Calu3 (cell line): ENCODE measurements around the gene PPP6R2. TPM values are rescaled to one million over a fixed set of nuclear protein-coding genes. Genes with fewer than 3 reads are reported as not detected.
"Not testable (repeated sequence)": the region's sequence is repeated elsewhere in the genome, so short reads cannot be mapped to it uniquely, and the experiment has no call there.

Experiments
- BruUV-seq: library from RNA; stranded (reverse); fragments of 400-500 nt; replicated peaks from 2 replicates; lab custom pipeline; 2021; lab: Mats Ljungman, UMichigan
- CTCF ChIA-PET: fragments of 300-600 bp; sonication (Branson Sonifier 250); formaldehyde crosslinking; loops from one replicate; lab custom pipeline; 2022; ENCODE audit warnings: antibody characterized with exemption; lab: Charles Lee
- DNase-seq: peaks from one replicate; pipeline ENCODE4 v3.0.0; 2022
- H3K27ac Mint-ChIP-seq: one replicate; pipeline ENCODE4 v1.8.0; 2022; ENCODE audit warnings: mixed read lengths; ENCODE audit not compliant: unreplicated experiment
- H3K27me3 Mint-ChIP-seq: one replicate; pipeline ENCODE4 v1.8.0; 2022; ENCODE audit warnings: mixed read lengths; ENCODE audit not compliant: unreplicated experiment
- H3K36me3 Mint-ChIP-seq: one replicate; pipeline ENCODE4 v1.8.0; 2022; ENCODE audit warnings: mild to moderate bottlenecking, moderate library complexity, mixed read lengths; ENCODE audit not compliant: insufficient read depth, unreplicated experiment
- H3K4me1 Mint-ChIP-seq: one replicate; pipeline ENCODE4 v1.8.0; 2022; ENCODE audit warnings: mild to moderate bottlenecking, low read depth, mixed read lengths; ENCODE audit not compliant: unreplicated experiment
- H3K4me3 Mint-ChIP-seq: one replicate; pipeline ENCODE4 v1.8.0; 2022; ENCODE audit warnings: mild to moderate bottlenecking, low read depth, moderate library complexity, mixed read lengths; ENCODE audit not compliant: unreplicated experiment
- H3K9me3 Mint-ChIP-seq: one replicate; pipeline ENCODE4 v1.8.0; 2022; ENCODE audit warnings: low read depth, mixed read lengths; ENCODE audit not compliant: unreplicated experiment
- CTCF ChIP-seq: fragments of 200-600 bp; IDR thresholded peaks from one replicate; pipeline ENCODE4 v1.8.0; 2022; ENCODE audit warnings: antibody characterized with exemption; ENCODE audit not compliant: unreplicated experiment
- intact Hi-C: fragments of 100-400 bp; cut with micrococcal nuclease; formaldehyde crosslinking; loops from one replicate; pipeline ENCODE4 v1.10.0; 2022; ENCODE audit not compliant: unreplicated experiment
- total RNA-seq: library from RNA; stranded (reverse); gene quantifications from 2 replicates; pipeline ENCODE4 v1.2.3, GENCODE V29; 2022

The PPP6R2 gene
- total RNA-seq, 1 experiment from 2014 or later: 47.1 TPM

GRCh38 chr22:50422961-50423815, 80.1 kb downstream of the PPP6R2 start:
- peaks cover 36% of the 10 kb centered on the region for H3K36me3 Mint-ChIP-seq
- no peaks in the 10 kb centered on the region for H3K4me1 Mint-ChIP-seq
- H3K27me3 Mint-ChIP-seq: no peaks in the 10 kb centered on the region
- no peak overlapping the region for H3K27ac Mint-ChIP-seq
- intact Hi-C loops: no loop called here
- H3K9me3 Mint-ChIP-seq: no peaks in the 10 kb centered on the region
- BruUV-seq: no TSS peak
- CTCF ChIA-PET: no interaction called here
- DNase-seq: no peak
- TF ChIP-seq CTCF: no peak
- no peak overlapping the region for H3K4me3 Mint-ChIP-seq

GRCh38 chr22:50423956-50424355, 80.8 kb downstream of the PPP6R2 start:
- Mint-ChIP-seq H3K4me1 (no peaks in the 10 kb centered on the region), H3K27me3 (no peaks in the 10 kb centered on the region), H3K36me3 (peaks cover 41% of the 10 kb centered on the region), H3K27ac (no peak overlapping the region), H3K4me3 (no peak overlapping the region), H3K9me3 (no peaks in the 10 kb centered on the region)
- no TSS peak for BruUV-seq
- DNase-seq: no peak
- CTCF ChIA-PET: no interaction called here
- no peak for TF ChIP-seq CTCF
- intact Hi-C loops: no loop called here

- no peak overlapping the region for H3K27ac Mint-ChIP-seq
- no peaks in the 10 kb centered on the region for H3K27me3 Mint-ChIP-seq
- no peaks in the 10 kb centered on the region for H3K4me1 Mint-ChIP-seq
- peaks cover 51% of the 10 kb centered on the region for H3K36me3 Mint-ChIP-seq
- no TSS peak for BruUV-seq
- TF ChIP-seq CTCF: no peak
- no peaks in the 10 kb centered on the region for H3K9me3 Mint-ChIP-seq
- intact Hi-C loops: no loop called here
- no peak for DNase-seq
- CTCF ChIA-PET: no interaction called here
- no peak overlapping the region for H3K4me3 Mint-ChIP-seq
Observed at GRCh38 chr22:50425179-50425916, 82.2 kb downstream of the PPP6R2 start.

GRCh38 chr22:50432131-50432876, 89.2 kb downstream of the PPP6R2 start:
- Mint-ChIP-seq H3K36me3 (peaks cover 54% of the 10 kb centered on the region), H3K27ac (no peak overlapping the region), H3K4me3 (no peak overlapping the region), H3K4me1 (no peaks in the 10 kb centered on the region), H3K9me3 (no peaks in the 10 kb centered on the region), H3K27me3 (no peaks in the 10 kb centered on the region)
- CTCF ChIA-PET: interaction anchor here (0.6 kb wide), 1 partner anchor 22 kb away, joined by 3 read pairs; no protein-coding TSS in a partner anchor
- no peak for TF ChIP-seq CTCF
- no TSS peak for BruUV-seq
- no peak for DNase-seq
- intact Hi-C loops: no loop called here

- H3K27me3 Mint-ChIP-seq, H3K4me3 Mint-ChIP-seq, intact Hi-C loops, H3K4me1 Mint-ChIP-seq, DNase-seq, BruUV-seq, CTCF ChIA-PET, H3K9me3 Mint-ChIP-seq, H3K27ac Mint-ChIP-seq: not testable (repeated sequence)
- peaks cover 50% of the 10 kb centered on the region for H3K36me3 Mint-ChIP-seq
Observed at GRCh38 chr22:50432877-50433510, 89.9 kb downstream of the PPP6R2 start.
